HL-60 (cell line): ENCODE results near the gene SLC16A12.

Source experiments
- DNase-seq, 2 experiments: peaks; one replicate each; pipeline ENCODE4 v3.0.0-alpha.2; 2010 to 2020; ENCODE audit warnings: low read depth in 1 of 2, low spot score in 1 of 2
- H3K27ac ChIP-seq: fragments of 250-450 bp; sonication (Bioruptor Pico); replicated peaks from 2 replicates; pipeline ENCODE4 v1.5.1; 2020; ENCODE audit warnings: mild to moderate bottlenecking, moderate library complexity
- H3K27me3 ChIP-seq: fragments of 250-450 bp; sonication (Bioruptor Pico); 2 replicates; pipeline ENCODE4 v1.5.1; 2021; ENCODE audit warnings: mild to moderate bottlenecking, moderate library complexity; ENCODE audit not compliant: insufficient read depth, poor library complexity, severe bottlenecking
- H3K4me3 ChIP-seq: replicated peaks from 2 replicates; pipeline ENCODE4 v1.5.1; 2011; ENCODE audit warnings: mild to moderate bottlenecking, control low read depth, low read length; ENCODE audit not compliant: insufficient read depth
- CTCF ChIP-seq: IDR thresholded peaks from one replicate; pipeline ENCODE4 v1.5.1; 2011; ENCODE audit warnings: low read length, control low read depth, inconsistent platforms; ENCODE audit not compliant: insufficient read depth
- GABPA ChIP-seq: IDR thresholded peaks from 2 replicates; pipeline ENCODE4 v1.6.1; 2012; ENCODE audit warnings: low read depth
- POLR2AphosphoS5 ChIP-seq: IDR thresholded peaks from 2 replicates; pipeline ENCODE4 v1.6.1; 2012; ENCODE audit warnings: low read depth
- REST ChIP-seq: IDR thresholded peaks from 2 replicates; pipeline ENCODE4 v1.6.1; 2012; ENCODE audit warnings: low read depth; ENCODE audit not compliant: insufficient replicate concordance
- SPI1 ChIP-seq: IDR thresholded peaks from 2 replicates; pipeline ENCODE4 v1.6.1; 2012; ENCODE audit warnings: low read depth, mild to moderate bottlenecking, borderline replicate concordance

SLC16A12 gene

GRCh38 chr10:89442289-89442688 is 93.1 kb downstream of the SLC16A12 start:
- Histone ChIP-seq H3K27ac (no peak overlapping the region), H3K27me3 (no peaks in the 10 kb centered on the region), H3K4me3 (no peak overlapping the region)
- TF ChIP-seq POLR2AphosphoS5: no peak
- TF ChIP-seq REST: no peak
- TF ChIP-seq SPI1: no peak
- no peak for TF ChIP-seq GABPA
- no peak for TF ChIP-seq CTCF
- no peak for DNase-seq

- no peaks in the 10 kb centered on the region for H3K27me3 ChIP-seq
- H3K27ac ChIP-seq: no peak overlapping the region
- H3K4me3 ChIP-seq: no peak overlapping the region
- no peak for TF ChIP-seq CTCF
- no peak for TF ChIP-seq REST
- no peak for TF ChIP-seq POLR2AphosphoS5
- TF ChIP-seq SPI1: no peak
- TF ChIP-seq GABPA: no peak
- no peak for DNase-seq
These were observed 95.0 kb downstream of the SLC16A12 start for GRCh38 chr10:89440226-89441009.

GRCh38 chr10:89438525-89438924 is 96.9 kb downstream of the SLC16A12 start:
- no peak for DNase-seq
- no peak for TF ChIP-seq GABPA
- Histone ChIP-seq H3K27me3 (peaks cover 13% of the 10 kb centered on the region), H3K4me3 (no peak overlapping the region), H3K27ac (no peak overlapping the region)

GRCh38 chr10:89431977-89432376 is 103.4 kb downstream of the SLC16A12 start:
- H3K27ac ChIP-seq: no peak overlapping the region
- TF ChIP-seq GABPA: no peak
- no peak for TF ChIP-seq SPI1
- TF ChIP-seq CTCF: no peak
- no peak for TF ChIP-seq POLR2AphosphoS5
- TF ChIP-seq REST: no peak
- no peak for DNase-seq

More at GRCh38 chr10:89431977-89432376, 103.4 kb downstream of the SLC16A12 start:
- Histone ChIP-seq H3K27me3 (peaks cover 21% of the 10 kb centered on the region), H3K4me3 (no peak overlapping the region)
